GM11168 (cell line): ENCODE data around the gene BPIFB6.

Source experiments
- in situ Hi-C: fragments of 300-500 bp; cut with MboI; formaldehyde crosslinking; loops from one replicate; pipeline ENCODE4 v1.12.0; 2022; ENCODE audit warnings: low sequenced_read_pairs; ENCODE audit not compliant: unreplicated experiment

The BPIFB6 gene

GRCh38 chr20:33015114-33015484 is 16.3 kb upstream of the BPIFB6 start:
- in situ Hi-C loops, result no loop called here

GRCh38 chr20:33015700-33016580 is 15.5 kb upstream of the BPIFB6 start:
- in situ Hi-C loops, result no loop called here

- in situ Hi-C loops, result no loop called here
These were observed 14.8 kb upstream of the BPIFB6 start for GRCh38 chr20:33016581-33017109.

GRCh38 chr20:33017542-33017941 is 13.9 kb upstream of the BPIFB6 start:
- in situ Hi-C loops, result no loop called here

- in situ Hi-C loops, result no loop called here
These were observed 13.1 kb upstream of the BPIFB6 start for GRCh38 chr20:33018169-33018931.

GRCh38 chr20:33019465-33020277 is 11.8 kb upstream of the BPIFB6 start:
- in situ Hi-C loops, result no loop called here

- in situ Hi-C loops, result no loop called here
These were observed 10.9 kb upstream of the BPIFB6 start for GRCh38 chr20:33020278-33021161.

- in situ Hi-C loops, result no loop called here
These were observed 9.6 kb upstream of the BPIFB6 start for GRCh38 chr20:33021879-33022278.

GRCh38 chr20:33022289-33022688 is 9.2 kb upstream of the BPIFB6 start:
- in situ Hi-C loops, result no loop called here

- in situ Hi-C loops, result no loop called here
These were observed 8.6 kb upstream of the BPIFB6 start for GRCh38 chr20:33022694-33023438.

GRCh38 chr20:33023439-33024242 is 7.8 kb upstream of the BPIFB6 start:
- in situ Hi-C loops, result no loop called here

- in situ Hi-C loops, result no loop called here
These were observed 7.2 kb upstream of the BPIFB6 start for GRCh38 chr20:33024243-33024560.

GRCh38 chr20:33024609-33025317 is 6.7 kb upstream of the BPIFB6 start:
- in situ Hi-C loops, result no loop called here

GRCh38 chr20:33025318-33025876 is 6.1 kb upstream of the BPIFB6 start:
- in situ Hi-C loops, result no loop called here

- in situ Hi-C loops, result no loop called here
These were observed 5.2 kb upstream of the BPIFB6 start for GRCh38 chr20:33026072-33026778.
